Measurements from ENCODE around the gene LRPAP1. TPM values are rescaled to one million over a fixed set of nuclear protein-coding genes. Genes with fewer than 3 reads are reported as not detected.
"Not testable (repeated sequence)": the region's sequence is repeated elsewhere in the genome, so short reads cannot be mapped to it uniquely, and the experiment has no call there.

LRPAP1 gene
- total and polyA plus RNA-seq, 10 of the 15 experiments (the other 5 are each of a cell fraction or from before 2014, with no cell fraction given) = 1.0 to 100 (median 51.1) TPM

- 64% methylated on average over 4 of the region's 6 CpGs for WGBS (ENCODE audit: insufficient coverage, insufficient replicate concordance, low lambda C conversion rate, missing lambda C conversion rate)
Measured at GRCh38 chr4:3550041-3550440, 17.8 kb upstream of the LRPAP1 start.

GRCh38 chr4:3549694-3550001 is 17.4 kb upstream of the LRPAP1 start:
- POLR2A ChIA-PET; H3K4me1 ChIP-seq (ENCODE audit: control insufficient read depth, insufficient read depth, low read length); H3K9me3 ChIP-seq (replicated peaks; ENCODE audit: control insufficient read depth, insufficient read depth, low read length); H3K36me3 ChIP-seq (ENCODE audit: control insufficient read depth in 2 of 2, insufficient read depth in 2 of 2, low read length in 1 of 2); H3K4me2 ChIP-seq (ENCODE audit: control insufficient read depth, insufficient read depth); H3K79me2 ChIP-seq (ENCODE audit: control insufficient read depth, insufficient read depth, low read length); H3K27ac ChIP-seq (ENCODE audit: control insufficient read depth, insufficient read depth); SMC1A ChIA-PET (ENCODE audit: uncharacterized antibody, unreplicated experiment); H3K27me3 ChIP-seq (replicated peaks in 1 of 2; ENCODE audit: control insufficient read depth in 2 of 2, insufficient read depth in 2 of 2, low read length in 1 of 2); H3K4me3 ChIP-seq; FAIRE-seq; ATAC-seq; H3K9ac ChIP-seq (ENCODE audit: control insufficient read depth, insufficient read depth, low read length); BruUV-seq (replicated peaks); CTCF ChIA-PET; H4K20me1 ChIP-seq (ENCODE audit: control insufficient read depth, insufficient read depth); in situ Hi-C loops (cut with MboI); H2AFZ ChIP-seq (ENCODE audit: control insufficient read depth, low read depth, low read length); DNase-seq (ENCODE audit: low read depth, low spot score); RAD21 ChIA-PET (ENCODE audit: unreplicated experiment); intact Hi-C loops (cut with micrococcal nuclease; ENCODE audit: unreplicated experiment): not testable (repeated sequence)
- 18% methylated on average over 6 of the region's 6 CpGs for WGBS (ENCODE audit: insufficient coverage, insufficient replicate concordance, low lambda C conversion rate, missing lambda C conversion rate)

More at GRCh38 chr4:3550041-3550440, 17.8 kb upstream of the LRPAP1 start:
- H2AFZ ChIP-seq (ENCODE audit: control insufficient read depth, low read depth, low read length); H3K4me1 ChIP-seq (ENCODE audit: control insufficient read depth, insufficient read depth, low read length); H3K27ac ChIP-seq (ENCODE audit: control insufficient read depth, insufficient read depth); in situ Hi-C loops (cut with MboI); H3K79me2 ChIP-seq (ENCODE audit: control insufficient read depth, insufficient read depth, low read length); H4K20me1 ChIP-seq (ENCODE audit: control insufficient read depth, insufficient read depth); FAIRE-seq; ATAC-seq; POLR2A ChIA-PET; BruUV-seq (replicated peaks); H3K4me2 ChIP-seq (ENCODE audit: control insufficient read depth, insufficient read depth); H3K4me3 ChIP-seq; SMC1A ChIA-PET (ENCODE audit: uncharacterized antibody, unreplicated experiment); CTCF ChIA-PET; H3K36me3 ChIP-seq (ENCODE audit: control insufficient read depth in 2 of 2, insufficient read depth in 2 of 2, low read length in 1 of 2); H3K9me3 ChIP-seq (replicated peaks; ENCODE audit: control insufficient read depth, insufficient read depth, low read length); H3K9ac ChIP-seq (ENCODE audit: control insufficient read depth, insufficient read depth, low read length); RAD21 ChIA-PET (ENCODE audit: unreplicated experiment); H3K27me3 ChIP-seq (replicated peaks in 1 of 2; ENCODE audit: control insufficient read depth in 2 of 2, insufficient read depth in 2 of 2, low read length in 1 of 2); intact Hi-C loops (cut with micrococcal nuclease; ENCODE audit: unreplicated experiment); DNase-seq (ENCODE audit: low read depth, low spot score): not testable (repeated sequence)

GRCh38 chr4:3548991-3549693 is 16.9 kb upstream of the LRPAP1 start:
- ATAC-seq; H3K4me3 ChIP-seq; H2AFZ ChIP-seq (ENCODE audit: control insufficient read depth, low read depth, low read length); intact Hi-C loops (cut with micrococcal nuclease; ENCODE audit: unreplicated experiment); FAIRE-seq; CTCF ChIA-PET; H3K79me2 ChIP-seq (ENCODE audit: control insufficient read depth, insufficient read depth, low read length); H3K27me3 ChIP-seq (replicated peaks in 1 of 2; ENCODE audit: control insufficient read depth in 2 of 2, insufficient read depth in 2 of 2, low read length in 1 of 2); H3K4me2 ChIP-seq (ENCODE audit: control insufficient read depth, insufficient read depth); H3K9ac ChIP-seq (ENCODE audit: control insufficient read depth, insufficient read depth, low read length); in situ Hi-C loops (cut with MboI); SMC1A ChIA-PET (ENCODE audit: uncharacterized antibody, unreplicated experiment); H3K4me1 ChIP-seq (ENCODE audit: control insufficient read depth, insufficient read depth, low read length); BruUV-seq (replicated peaks); POLR2A ChIA-PET; DNase-seq (ENCODE audit: low read depth, low spot score); H3K9me3 ChIP-seq (replicated peaks; ENCODE audit: control insufficient read depth, insufficient read depth, low read length); H3K36me3 ChIP-seq (ENCODE audit: control insufficient read depth in 2 of 2, insufficient read depth in 2 of 2, low read length in 1 of 2); RAD21 ChIA-PET (ENCODE audit: unreplicated experiment); H3K27ac ChIP-seq (ENCODE audit: control insufficient read depth, insufficient read depth); H4K20me1 ChIP-seq (ENCODE audit: control insufficient read depth, insufficient read depth): not testable (repeated sequence)
- 45% methylated on average over 21 of the region's 21 CpGs for WGBS (ENCODE audit: insufficient coverage, insufficient replicate concordance, low lambda C conversion rate, missing lambda C conversion rate)

GRCh38 chr4:3546721-3547120 is 14.5 kb upstream of the LRPAP1 start:
- H2AFZ ChIP-seq (ENCODE audit: control insufficient read depth, low read depth, low read length); H4K20me1 ChIP-seq (ENCODE audit: control insufficient read depth, insufficient read depth); DNase-seq (ENCODE audit: low read depth, low spot score); H3K4me3 ChIP-seq; FAIRE-seq; H3K4me2 ChIP-seq (ENCODE audit: control insufficient read depth, insufficient read depth); in situ Hi-C loops (cut with MboI); POLR2A ChIA-PET; SMC1A ChIA-PET (ENCODE audit: uncharacterized antibody, unreplicated experiment); H3K4me1 ChIP-seq (ENCODE audit: control insufficient read depth, insufficient read depth, low read length); BruUV-seq (replicated peaks); RAD21 ChIA-PET (ENCODE audit: unreplicated experiment); H3K79me2 ChIP-seq (ENCODE audit: control insufficient read depth, insufficient read depth, low read length); H3K27me3 ChIP-seq (replicated peaks in 1 of 2; ENCODE audit: control insufficient read depth in 2 of 2, insufficient read depth in 2 of 2, low read length in 1 of 2); CTCF ChIA-PET; intact Hi-C loops (cut with micrococcal nuclease; ENCODE audit: unreplicated experiment); H3K27ac ChIP-seq (ENCODE audit: control insufficient read depth, insufficient read depth); H3K9ac ChIP-seq (ENCODE audit: control insufficient read depth, insufficient read depth, low read length); H3K9me3 ChIP-seq (replicated peaks; ENCODE audit: control insufficient read depth, insufficient read depth, low read length); H3K36me3 ChIP-seq (ENCODE audit: control insufficient read depth in 2 of 2, insufficient read depth in 2 of 2, low read length in 1 of 2); ATAC-seq: not testable (repeated sequence)
- 42% methylated on average over 4 of the region's 4 CpGs for WGBS (ENCODE audit: insufficient coverage, insufficient replicate concordance, low lambda C conversion rate, missing lambda C conversion rate)

Data from GM12878 (cell line).